ENCODE data around the gene UBE2S.
"Not testable (repeated sequence)": the region's sequence is repeated elsewhere in the genome, so short reads cannot be mapped to it uniquely, and the experiment has no call there.

The UBE2S gene

DNA sequence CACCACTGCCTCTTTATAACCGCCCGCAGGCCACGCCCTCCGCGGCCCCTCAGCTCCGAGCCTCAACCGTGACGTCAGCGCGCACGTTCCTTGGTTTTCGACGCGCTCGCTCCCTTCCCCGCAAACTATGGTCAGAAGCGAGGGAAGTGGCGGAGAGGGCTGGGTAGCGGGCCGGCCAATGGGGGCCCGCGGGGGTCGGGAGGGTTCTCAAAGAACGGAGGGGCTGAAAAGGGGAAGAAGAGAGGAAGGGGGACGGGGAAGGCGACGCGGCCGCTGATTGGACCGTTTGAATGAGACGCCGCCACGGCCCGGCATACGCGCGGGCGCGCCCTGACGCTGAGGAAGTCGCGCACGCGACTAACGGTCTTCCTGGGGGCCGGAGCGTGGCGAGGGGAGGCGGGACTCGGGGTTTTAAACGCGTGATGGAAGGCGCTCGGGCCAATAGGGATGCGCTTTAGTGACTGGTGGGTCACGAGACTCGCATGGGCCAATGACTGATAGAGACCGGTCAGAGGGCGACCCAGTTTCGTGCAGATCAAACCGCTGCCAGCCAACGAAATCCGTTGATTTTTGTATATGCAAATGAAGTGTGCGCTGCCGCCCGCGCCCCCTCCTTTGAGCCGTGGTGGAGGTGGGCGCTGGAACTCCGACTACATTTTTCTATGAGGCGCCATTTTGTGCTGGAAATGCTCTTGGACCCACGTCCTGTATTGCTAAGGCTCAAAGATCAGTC, 378 bp upstream of the UBE2S start:
- Histone ChIP-seq H3K4me1 (peaks cover 8 to 24% (median 16%) of the 10 kb centered on the region in 4 donors), H3K36me3 (peaks cover 12 to 31% (median 27%) of the 10 kb centered on the region in 3 donors), H3K9me3 (no peaks in the 10 kb centered on the region), H3K27ac (peak overlapping the region; percentile 97), H3K4me3 (peak overlapping the region; percentile 72 to 92), H3K27me3 (no peaks in the 10 kb centered on the region)
- intact Hi-C loops (cut with DNase I; ENCODE audit: low total_unique reads) = loop anchor here (10.0 kb wide), 1 partner anchor 227 kb away; no protein-coding TSS in a partner anchor
- TF ChIP-seq, protein P1, sequence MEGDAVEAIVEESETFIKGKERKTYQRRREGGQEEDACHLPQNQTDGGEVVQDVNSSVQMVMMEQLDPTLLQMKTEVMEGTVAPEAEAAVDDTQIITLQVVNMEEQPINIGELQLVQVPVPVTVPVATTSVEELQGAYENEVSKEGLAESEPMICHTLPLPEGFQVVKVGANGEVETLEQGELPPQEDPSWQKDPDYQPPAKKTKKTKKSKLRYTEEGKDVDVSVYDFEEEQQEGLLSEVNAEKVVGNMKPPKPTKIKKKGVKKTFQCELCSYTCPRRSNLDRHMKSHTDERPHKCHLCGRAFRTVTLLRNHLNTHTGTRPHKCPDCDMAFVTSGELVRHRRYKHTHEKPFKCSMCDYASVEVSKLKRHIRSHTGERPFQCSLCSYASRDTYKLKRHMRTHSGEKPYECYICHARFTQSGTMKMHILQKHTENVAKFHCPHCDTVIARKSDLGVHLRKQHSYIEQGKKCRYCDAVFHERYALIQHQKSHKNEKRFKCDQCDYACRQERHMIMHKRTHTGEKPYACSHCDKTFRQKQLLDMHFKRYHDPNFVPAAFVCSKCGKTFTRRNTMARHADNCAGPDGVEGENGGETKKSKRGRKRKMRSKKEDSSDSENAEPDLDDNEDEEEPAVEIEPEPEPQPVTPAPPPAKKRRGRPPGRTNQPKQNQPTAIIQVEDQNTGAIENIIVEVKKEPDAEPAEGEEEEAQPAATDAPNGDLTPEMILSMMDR (IDR thresholded peaks at IDR 0.05) = no peak
- DNase-seq = peak; percentile 98 to 99

DNA sequence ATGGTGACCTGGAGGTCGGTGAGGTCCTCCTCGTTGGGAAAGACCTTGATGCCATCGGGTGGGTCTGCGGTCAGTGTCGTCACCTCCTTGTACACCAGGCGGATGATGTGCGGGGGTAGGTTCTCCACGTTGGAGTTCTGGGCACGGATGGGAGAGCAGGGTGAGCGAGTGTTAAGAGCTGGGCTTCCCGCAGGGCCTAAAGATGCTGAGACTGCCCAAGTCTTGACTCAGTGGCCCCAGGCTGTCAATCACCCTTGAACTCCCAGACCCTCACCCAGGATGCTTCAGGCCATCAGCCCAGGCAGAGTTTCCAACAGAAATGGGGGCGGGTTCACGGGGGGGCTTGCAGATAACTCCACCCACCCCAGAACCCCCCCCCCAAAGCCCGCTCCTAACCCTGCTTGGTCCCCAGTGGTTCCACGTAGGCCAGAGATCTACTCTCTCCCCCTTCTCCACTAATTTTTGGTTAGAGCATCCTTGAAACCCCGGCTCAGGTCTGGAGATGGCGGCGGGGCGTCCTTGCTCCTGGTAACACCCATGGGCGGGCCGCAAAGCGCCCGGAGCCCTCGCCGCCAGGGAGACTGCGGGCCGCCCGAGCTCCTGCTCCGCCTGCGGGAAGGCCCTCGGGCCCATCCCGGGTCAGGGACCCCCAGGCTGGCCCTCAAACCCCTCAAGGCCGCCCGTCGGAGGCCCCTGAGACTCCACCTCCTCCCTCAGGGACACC, 600 bp downstream of the UBE2S start:
- TF ChIP-seq, protein P1 (IDR thresholded peaks at IDR 0.05) = no peak

DNA sequence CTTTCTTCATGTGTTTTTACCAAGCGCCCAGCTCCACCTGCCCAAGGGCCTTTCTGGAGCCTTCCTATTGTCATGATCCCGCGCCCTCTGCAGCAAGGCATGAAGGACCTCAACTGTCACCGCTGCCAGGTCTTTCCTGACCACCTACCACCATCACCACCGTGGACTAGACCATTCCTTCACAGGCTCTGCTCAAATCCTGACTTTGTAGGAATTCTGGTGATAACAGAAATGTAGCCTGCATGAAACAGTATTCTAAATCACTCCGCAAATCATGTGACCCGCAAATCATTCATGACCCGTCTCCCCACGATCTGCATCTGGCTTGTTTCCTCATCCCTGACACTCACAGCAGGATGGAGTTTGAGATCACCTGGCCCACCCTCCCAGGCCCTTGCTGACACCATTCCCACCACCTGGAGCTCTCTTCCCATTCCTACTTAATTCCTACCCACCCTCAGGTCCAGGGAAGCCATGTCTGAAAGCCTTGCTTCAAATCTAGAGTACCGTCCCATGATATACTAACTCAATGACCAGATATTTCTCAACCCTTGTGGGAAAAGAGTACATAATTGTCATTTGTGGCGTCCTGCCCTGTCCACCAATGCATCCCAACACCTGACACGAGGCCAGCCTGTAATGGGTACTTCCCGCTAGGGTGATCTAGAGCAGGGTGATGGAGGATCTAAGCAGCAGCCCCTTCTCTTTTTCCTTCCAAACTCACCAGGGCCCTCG, 1.3 kb downstream of the UBE2S start:
- DNase-seq = no peak
- H3K36me3 ChIP-seq = peaks cover 16 to 48% (median 44%) of the 10 kb centered on the region in 3 donors
- H3K27ac ChIP-seq = peak overlapping the region in 1 of 2 donors; percentile 97
- intact Hi-C loops (cut with DNase I; ENCODE audit: low total_unique reads) = loop anchor here (10.0 kb wide), 1 partner anchor 229 kb away; no protein-coding TSS in a partner anchor
- H3K4me1 ChIP-seq = peaks cover 8 to 24% (median 16%) of the 10 kb centered on the region in 4 donors
- H3K9me3 ChIP-seq = no peaks in the 10 kb centered on the region
- H3K4me3 ChIP-seq = peak overlapping the region; percentile 72 to 92
- TF ChIP-seq, protein P1 (IDR thresholded peaks at IDR 0.05) = no peak
- H3K27me3 ChIP-seq = no peaks in the 10 kb centered on the region

More for the DNA sequence above, 600 bp downstream of the UBE2S start:
- Histone ChIP-seq H3K27me3 (no peaks in the 10 kb centered on the region), H3K27ac (peak overlapping the region; percentile 97), H3K36me3 (peaks cover 16 to 41% (median 36%) of the 10 kb centered on the region in 3 donors), H3K4me1 (peaks cover 8 to 24% (median 16%) of the 10 kb centered on the region in 4 donors), H3K4me3 (peak overlapping the region; percentile 72 to 92), H3K9me3 (no peaks in the 10 kb centered on the region)
- intact Hi-C loops (cut with DNase I; ENCODE audit: low total_unique reads) = loop anchor here (10.0 kb wide), 1 partner anchor 228 kb away; no protein-coding TSS in a partner anchor
- peak in 1 of 2 donors; percentile 69 for DNase-seq

DNA sequence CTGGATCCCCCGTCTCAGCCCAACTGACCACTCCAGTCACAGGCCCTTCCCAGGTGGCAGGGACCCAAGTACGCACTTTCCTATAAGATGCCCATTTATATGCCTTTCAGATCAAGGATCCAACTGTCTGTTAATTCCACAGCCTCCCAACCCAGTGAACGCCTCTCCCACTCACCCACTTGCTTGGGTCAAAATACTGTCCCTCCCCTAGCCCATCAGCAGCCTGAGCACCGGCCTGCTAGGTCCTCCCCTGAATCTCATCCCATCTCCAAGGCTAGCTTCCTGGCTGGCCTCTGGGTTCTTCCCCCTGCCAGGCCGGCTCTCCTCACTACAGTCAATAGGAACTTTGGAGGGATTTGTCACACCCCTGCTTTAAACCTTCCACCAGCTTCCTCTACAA, 1.9 kb downstream of the UBE2S start:
- Histone ChIP-seq H3K4me1 (peaks cover 8 to 24% (median 17%) of the 10 kb centered on the region in 4 donors), H3K27ac (no peak overlapping the region), H3K4me3 (no peak overlapping the region), H3K36me3 (peaks cover 16 to 54% (median 50%) of the 10 kb centered on the region in 3 donors), H3K9me3 (no peaks in the 10 kb centered on the region), H3K27me3 (no peaks in the 10 kb centered on the region)
- no peak for DNase-seq
- TF ChIP-seq, protein P1 (IDR thresholded peaks at IDR 0.05) = no peak
- intact Hi-C loops (cut with DNase I; ENCODE audit: low total_unique reads) = loop anchor here (10.0 kb wide), 1 partner anchor 229 kb away; no protein-coding TSS in a partner anchor

DNA sequence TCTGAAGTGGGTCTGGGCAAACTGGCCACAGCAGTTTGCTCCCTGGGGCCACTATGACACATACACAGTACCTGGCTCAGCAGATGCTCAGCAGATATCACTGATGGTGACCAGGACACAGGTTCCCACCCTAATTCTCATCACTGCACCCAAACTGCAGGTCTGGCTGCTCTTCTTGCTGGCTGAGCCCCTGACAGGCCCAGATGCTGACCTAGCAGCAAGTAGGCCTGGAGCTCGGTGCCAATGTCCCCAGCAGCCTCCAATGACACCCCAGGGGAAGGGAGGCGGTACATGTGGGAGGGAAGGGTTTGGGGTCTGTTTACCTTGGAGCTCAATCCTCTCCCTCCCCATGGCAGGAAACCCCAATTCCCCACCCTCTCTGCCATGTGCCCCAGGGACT, 5.1 kb downstream of the UBE2S start:
- DNase-seq = no peak
- intact Hi-C loops (cut with DNase I; ENCODE audit: low total_unique reads) = loop anchor here (10.0 kb wide), 1 partner anchor 232 kb away; no protein-coding TSS in a partner anchor
- Histone ChIP-seq H3K27me3 (no peaks in the 10 kb centered on the region), H3K4me1 (peaks cover 8 to 24% (median 15%) of the 10 kb centered on the region in 4 donors), H3K27ac (no peak overlapping the region), H3K36me3 (peaks cover 16 to 59% (median 52%) of the 10 kb centered on the region in 3 donors), H3K9me3 (no peaks in the 10 kb centered on the region), H3K4me3 (no peak overlapping the region)
- TF ChIP-seq, protein P1 (IDR thresholded peaks at IDR 0.05) = no peak

DNA sequence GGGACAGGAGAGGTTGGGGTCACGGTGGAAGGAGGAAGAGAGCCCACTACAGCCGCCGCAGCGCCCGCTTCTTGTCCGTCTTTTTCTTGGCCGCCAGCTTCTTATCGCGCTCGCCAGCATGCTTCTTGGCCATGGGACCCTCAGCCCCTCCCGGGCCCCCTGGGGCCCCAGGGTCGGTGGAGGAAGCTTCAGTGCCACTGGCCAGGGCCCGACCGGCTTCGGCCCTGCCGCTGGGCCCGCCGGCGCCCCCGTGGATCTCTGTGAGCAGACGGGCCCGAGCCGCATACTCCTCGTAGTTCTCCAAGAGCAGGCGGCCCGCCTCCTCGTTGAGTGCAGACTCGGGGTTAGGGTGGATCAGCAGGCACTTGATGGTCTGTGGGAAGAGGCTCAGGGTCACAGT, 6.2 kb downstream of the UBE2S start:
- H3K9me3 ChIP-seq, DNase-seq, H3K27me3 ChIP-seq, H3K4me3 ChIP-seq, H3K27ac ChIP-seq: not testable (repeated sequence)
- intact Hi-C loops (cut with DNase I; ENCODE audit: low total_unique reads) = loop anchor here (10.0 kb wide), 1 partner anchor 233 kb away; no protein-coding TSS in a partner anchor
- Histone ChIP-seq H3K4me1 (peaks cover 4 to 13% (median 8%) of the 10 kb centered on the region in 4 donors), H3K36me3 (peaks cover 16 to 59% (median 52%) of the 10 kb centered on the region in 3 donors)

Data from tibial artery (tissue), 4 donors.